Measurements from ENCODE around the gene SORCS3. TPM values are rescaled to one million over a fixed set of nuclear protein-coding genes. Genes with fewer than 3 reads are reported as not detected.
A peak's percentile ranks its signal among the peaks of the same experiment; 100 is the strongest.

SORCS3 gene
- total and polyA plus RNA-seq, 2 of the 13 experiments (the other 11 are each of a cell fraction or from before 2014, with no cell fraction given) = 0.07 TPM; not detected in 1

- peak; percentile 82; the same call in 1 of the 2 replicates for TF ChIP-seq ZNF580 (CRISPR knock-in tag; IDR thresholded peaks at IDR 0.05; ENCODE audit: borderline replicate concordance, low read depth)
- TF ChIP-seq SIX1 (CRISPR knock-in tag; IDR thresholded peaks at IDR 0.05; ENCODE audit: borderline replicate concordance) = 0 out of 2 replicates have a peak, but pooled peaks have one; percentile 38
- 0 out of 2 replicates have a peak, but pooled peaks have one; percentile 47 for TF ChIP-seq ZFP36L1 (CRISPR knock-in tag; IDR thresholded peaks at IDR 0.05)
- peak; percentile 96 for TF ChIP-seq ZNF232 (CRISPR knock-in tag; IDR thresholded peaks at IDR 0.05; ENCODE audit: borderline replicate concordance)
- TF ChIP-seq SATB2 (CRISPR knock-in tag; IDR thresholded peaks at IDR 0.05) = peak; percentile 95
- TF ChIP-seq ZBTB38 (CRISPR knock-in tag; IDR thresholded peaks at IDR 0.05) = no peak
- no peak for TF ChIP-seq PREB (CRISPR knock-in tag; IDR thresholded peaks at IDR 0.05)
- peak; percentile 30; the same call in 1 of the 2 replicates for TF ChIP-seq ZMYM4 (CRISPR knock-in tag; IDR thresholded peaks at IDR 0.05)
- TF ChIP-seq ZNF143 (CRISPR knock-in tag; IDR thresholded peaks at IDR 0.05) = peak; percentile 42; the same call in 1 of the 2 replicates
- TF ChIP-seq REXO4 (CRISPR knock-in tag; IDR thresholded peaks at IDR 0.05; ENCODE audit: borderline replicate concordance) = no peak
- TF ChIP-seq CBX5 (CRISPR knock-in tag; IDR thresholded peaks at IDR 0.05; ENCODE audit: borderline replicate concordance) = 0 out of 2 replicates have a peak, but pooled peaks have one; percentile 51
- peak; percentile 21; the same call in 1 of the 2 replicates for TF ChIP-seq ZSCAN21 (CRISPR knock-in tag; IDR thresholded peaks at IDR 0.05; ENCODE audit: borderline replicate concordance)
- no peak for TF ChIP-seq RAD51 (IDR thresholded peaks at IDR 0.05; ENCODE audit: borderline replicate concordance)
- TF ChIP-seq SNAI1 (CRISPR knock-in tag; IDR thresholded peaks at IDR 0.05; ENCODE audit: borderline replicate concordance) = 0 out of 2 replicates have a peak, but pooled peaks have one; percentile 52
- peak; percentile 73; the same call in 1 of the 2 replicates for TF ChIP-seq PRDM10 (CRISPR knock-in tag; IDR thresholded peaks at IDR 0.05; ENCODE audit: low read depth)
- peak; percentile 78; the same call in 1 of the 2 replicates for TF ChIP-seq ZFP90 (CRISPR knock-in tag; IDR thresholded peaks at IDR 0.05; ENCODE audit: borderline replicate concordance)
- TF ChIP-seq GABPA (IDR thresholded peaks at IDR 0.05; ENCODE audit: low read depth, low read length) = no peak
- no peak for TF ChIP-seq GABPA (CRISPR knock-in tag; IDR thresholded peaks at IDR 0.05; ENCODE audit: low read depth)
- TF ChIP-seq HMGXB4 (CRISPR knock-in tag; IDR thresholded peaks at IDR 0.05; ENCODE audit: borderline replicate concordance in 1 of 2, low read depth in 1 of 2) = 0 out of 4 replicates have a peak, but pooled peaks of 1 of the 2 experiments have one; percentile 44
- 0 out of 2 replicates have a peak, but pooled peaks have one; percentile 34 for TF ChIP-seq RFX3 (CRISPR knock-in tag; IDR thresholded peaks at IDR 0.05)
- peak; percentile 48; the same call in 1 of the 2 replicates for TF ChIP-seq BCL6 (CRISPR knock-in tag; IDR thresholded peaks at IDR 0.05)
- peak; percentile 95; the same call in 1 of the 2 replicates for TF ChIP-seq XBP1 (CRISPR knock-in tag; IDR thresholded peaks at IDR 0.05)
- peak; percentile 95 for TF ChIP-seq STAT5B (CRISPR knock-in tag; IDR thresholded peaks at IDR 0.05)
Observed at GRCh38 chr10:104824380-104825006, 183.4 kb downstream of the SORCS3 start (continued).

All from HepG2 (cell line).